H1 (cell line): Measurements from ENCODE around the gene ZNF813.
"Not testable (repeated sequence)": the region's sequence is repeated elsewhere in the genome, so short reads cannot be mapped to it uniquely, and the experiment has no call there.

Experiments
- POLR2AphosphoS5 ChIP-seq: IDR thresholded peaks from 2 replicates; pipeline ENCODE4 v1.6.1; 2011; ENCODE audit warnings: low read depth, low read length
- YY1 ChIP-seq: IDR thresholded peaks from 2 replicates; pipeline ENCODE4 v1.6.1; 2011; ENCODE audit warnings: low read depth, mild to moderate bottlenecking, low read length
- TF ChIP-seq, protein P1 (sequence below), 3 experiments: IDR thresholded peaks; 1 replicate in 2 of 3; 2 replicates in 1 of 3; pipeline versions ENCODE4 v1.5.1 to v1.6.1; 2011; ENCODE audit warnings: low read length in 3 of 3, mild to moderate bottlenecking in 3 of 3, inconsistent platforms in 2 of 3, low read depth in 1 of 3, moderate library complexity in 1 of 3; ENCODE audit not compliant: insufficient read depth in 1 of 3; ENCODE audit errors: control extremely low read depth in 1 of 3

- not testable (repeated sequence) for TF ChIP-seq POLR2AphosphoS5, YY1
- TF ChIP-seq, protein P1, sequence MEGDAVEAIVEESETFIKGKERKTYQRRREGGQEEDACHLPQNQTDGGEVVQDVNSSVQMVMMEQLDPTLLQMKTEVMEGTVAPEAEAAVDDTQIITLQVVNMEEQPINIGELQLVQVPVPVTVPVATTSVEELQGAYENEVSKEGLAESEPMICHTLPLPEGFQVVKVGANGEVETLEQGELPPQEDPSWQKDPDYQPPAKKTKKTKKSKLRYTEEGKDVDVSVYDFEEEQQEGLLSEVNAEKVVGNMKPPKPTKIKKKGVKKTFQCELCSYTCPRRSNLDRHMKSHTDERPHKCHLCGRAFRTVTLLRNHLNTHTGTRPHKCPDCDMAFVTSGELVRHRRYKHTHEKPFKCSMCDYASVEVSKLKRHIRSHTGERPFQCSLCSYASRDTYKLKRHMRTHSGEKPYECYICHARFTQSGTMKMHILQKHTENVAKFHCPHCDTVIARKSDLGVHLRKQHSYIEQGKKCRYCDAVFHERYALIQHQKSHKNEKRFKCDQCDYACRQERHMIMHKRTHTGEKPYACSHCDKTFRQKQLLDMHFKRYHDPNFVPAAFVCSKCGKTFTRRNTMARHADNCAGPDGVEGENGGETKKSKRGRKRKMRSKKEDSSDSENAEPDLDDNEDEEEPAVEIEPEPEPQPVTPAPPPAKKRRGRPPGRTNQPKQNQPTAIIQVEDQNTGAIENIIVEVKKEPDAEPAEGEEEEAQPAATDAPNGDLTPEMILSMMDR (IDR thresholded peaks at IDR 0.05; ENCODE audit: control extremely low read depth in 1 of 3, insufficient read depth in 1 of 3, low read depth in 1 of 3, low read length in 3 of 3) = not testable (repeated sequence)
Observed at GRCh38 chr19:53497311-53498023, 29.9 kb downstream of the ZNF813 start.
